ENCODE measurements around the gene ADRA1B. TPM values are rescaled to one million over a fixed set of nuclear protein-coding genes. Genes with fewer than 3 reads are reported as not detected.

Gene ADRA1B
- total RNA-seq, 1 experiment from 2014 or later = not detected

DNA sequence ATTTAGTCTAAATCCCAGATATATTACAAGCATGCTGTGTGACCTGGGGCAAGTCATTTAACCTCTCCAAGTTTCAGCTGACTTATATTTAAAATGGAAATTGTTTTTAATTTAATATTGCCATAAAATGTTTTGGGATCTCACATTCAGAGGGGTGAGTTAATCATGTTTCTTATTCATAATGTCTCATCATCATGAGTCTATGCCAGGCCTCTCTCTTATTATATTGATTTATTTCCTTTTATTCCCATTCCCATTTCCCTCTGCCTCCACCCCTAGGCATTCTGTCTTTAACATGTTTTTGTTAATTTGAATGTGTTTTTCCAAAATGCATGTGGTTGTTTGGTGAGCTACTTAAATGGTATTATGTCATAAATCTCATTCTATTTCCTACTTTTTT, 53.7 kb downstream of the ADRA1B start:
- no peaks in the 10 kb centered on the region for H3K79me1 ChIP-seq (ENCODE audit: insufficient read depth, low read depth, low read length, poor library complexity, severe bottlenecking)

More for the DNA sequence above, 53.7 kb downstream of the ADRA1B start:
- H4K20me1 ChIP-seq (ENCODE audit: control insufficient read depth, insufficient read depth, insufficient read length) = no peaks in the 10 kb centered on the region
- no peak overlapping the region for H3K4me2 ChIP-seq (ENCODE audit: insufficient read depth, insufficient read length, low read length)
- H3K56ac ChIP-seq (ENCODE audit: insufficient read length, low read depth, low read length) = no peak overlapping the region
- no peak overlapping the region for H2BK5ac ChIP-seq (ENCODE audit: insufficient read length, low read length)
- H3K27me3 ChIP-seq (ENCODE audit: insufficient read depth, low read length) = peaks cover 18% of the 10 kb centered on the region; the same call in 1 of the 2 replicates
- no peak overlapping the region for H2BK120ac ChIP-seq (ENCODE audit: low read depth, low read length, poor library complexity, severe bottlenecking)
- no peak overlapping the region for H2BK20ac ChIP-seq (ENCODE audit: low read depth, low read length, poor library complexity, severe bottlenecking)
- peaks cover 68% of the 10 kb centered on the region for H3K27me3 Mint-ChIP-seq (ENCODE audit: low read depth)
- no peak overlapping the region for H3T11ph ChIP-seq (ENCODE audit: low read length)
- H2BK12ac ChIP-seq (ENCODE audit: insufficient read length, low read depth, low read length) = no peak overlapping the region
- H3K9me3 ChIP-seq (ENCODE audit: control insufficient read depth, low read depth, low read length) = no peaks in the 10 kb centered on the region
- peaks cover 10% of the 10 kb centered on the region in 2 experiments for H3K4me1 Mint-ChIP-seq
- H3K18ac ChIP-seq (ENCODE audit: insufficient read length, low read depth, low read length) = no peak overlapping the region
- H3K23ac ChIP-seq (ENCODE audit: insufficient read length, low read depth, low read length) = no peak overlapping the region
- H2BK15ac ChIP-seq (ENCODE audit: low read depth, low read length) = no peak overlapping the region
- H3K36me3 Mint-ChIP-seq (ENCODE audit: insufficient read depth in 1 of 3, low read depth in 3 of 3) = peaks cover 0 to 2% (median 0%) of the 10 kb centered on the region in 3 experiments; a peak in 1 of 7 replicates
- no peaks in the 10 kb centered on the region for H3K79me2 ChIP-seq (ENCODE audit: insufficient read depth, low read length)
- no peak overlapping the region for H3K4me3 Mint-ChIP-seq
- DNase-seq = no peak
- no peak overlapping the region for H3K27ac Mint-ChIP-seq
- H3K23me2 ChIP-seq (ENCODE audit: insufficient read length, low read depth, low read length, poor library complexity, severe bottlenecking) = peaks cover 9% of the 10 kb centered on the region
- H3K4me1 ChIP-seq (ENCODE audit: insufficient read depth, low read length) = no peaks in the 10 kb centered on the region
- no peak overlapping the region for H4K8ac ChIP-seq (replicated peaks; ENCODE audit: insufficient read length, low read depth, low read length)
- H2AK5ac ChIP-seq (ENCODE audit: insufficient read length, low read length) = no peak overlapping the region
- no peak overlapping the region for H2AFZ ChIP-seq (ENCODE audit: low read length)
- H3K14ac ChIP-seq (ENCODE audit: insufficient read depth, low read length) = no peak overlapping the region
- no peak overlapping the region for H3K27ac ChIP-seq (ENCODE audit: insufficient read length, low read depth, low read length)
- TF ChIP-seq, protein P1, sequence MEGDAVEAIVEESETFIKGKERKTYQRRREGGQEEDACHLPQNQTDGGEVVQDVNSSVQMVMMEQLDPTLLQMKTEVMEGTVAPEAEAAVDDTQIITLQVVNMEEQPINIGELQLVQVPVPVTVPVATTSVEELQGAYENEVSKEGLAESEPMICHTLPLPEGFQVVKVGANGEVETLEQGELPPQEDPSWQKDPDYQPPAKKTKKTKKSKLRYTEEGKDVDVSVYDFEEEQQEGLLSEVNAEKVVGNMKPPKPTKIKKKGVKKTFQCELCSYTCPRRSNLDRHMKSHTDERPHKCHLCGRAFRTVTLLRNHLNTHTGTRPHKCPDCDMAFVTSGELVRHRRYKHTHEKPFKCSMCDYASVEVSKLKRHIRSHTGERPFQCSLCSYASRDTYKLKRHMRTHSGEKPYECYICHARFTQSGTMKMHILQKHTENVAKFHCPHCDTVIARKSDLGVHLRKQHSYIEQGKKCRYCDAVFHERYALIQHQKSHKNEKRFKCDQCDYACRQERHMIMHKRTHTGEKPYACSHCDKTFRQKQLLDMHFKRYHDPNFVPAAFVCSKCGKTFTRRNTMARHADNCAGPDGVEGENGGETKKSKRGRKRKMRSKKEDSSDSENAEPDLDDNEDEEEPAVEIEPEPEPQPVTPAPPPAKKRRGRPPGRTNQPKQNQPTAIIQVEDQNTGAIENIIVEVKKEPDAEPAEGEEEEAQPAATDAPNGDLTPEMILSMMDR (conservative IDR thresholded peaks at IDR 0.05) = no peak
- no peak overlapping the region for H4K91ac ChIP-seq (ENCODE audit: insufficient read length, low read depth, low read length)
- H4K5ac ChIP-seq (ENCODE audit: insufficient read length, low read depth, low read length) = no peak overlapping the region
- no peaks in the 10 kb centered on the region; a peak in 2 of 5 replicates for H3K9me3 Mint-ChIP-seq
- H3K9ac ChIP-seq (ENCODE audit: extremely low read depth, insufficient read length, low read length) = no peak overlapping the region
- no peak overlapping the region for H3K4ac ChIP-seq (ENCODE audit: low read depth, low read length)
